Brain microvascular endothelial cell (primary cell): ENCODE data around the gene CFAP77.
A peak's percentile ranks its signal among the peaks of the same experiment; 100 is the strongest.

ENCODE experiments used
- DNase-seq: peaks from one replicate; pipeline ENCODE4 v3.0.0-alpha.2; 2020
- H3K27ac ChIP-seq: fragments of 250-450 bp; sonication (Bioruptor Pico); 2 replicates; pipeline ENCODE4 v1.5.1; 2020; ENCODE audit warnings: mild to moderate bottlenecking, moderate library complexity
- H3K27me3 ChIP-seq: fragments of 250-450 bp; sonication (Bioruptor Pico); replicated peaks from 2 replicates; pipeline ENCODE4 v1.5.1; 2020; ENCODE audit warnings: mild to moderate bottlenecking
- H3K36me3 ChIP-seq: fragments of 250-450 bp; sonication (Bioruptor Pico); replicated peaks from 2 replicates; pipeline ENCODE4 v1.5.1; 2020; ENCODE audit warnings: mild to moderate bottlenecking
- H3K4me3 ChIP-seq: 2 replicates; pipeline ENCODE4 v1.5.1; 2011; ENCODE audit warnings: low read depth, mild to moderate bottlenecking, control low read depth, low read length, moderate library complexity
- CTCF ChIP-seq: IDR thresholded peaks from 2 replicates; pipeline ENCODE4 v1.5.1; 2011; ENCODE audit warnings: low read depth, mild to moderate bottlenecking, moderate library complexity, low read length, control low read depth, inconsistent platforms; ENCODE audit errors: missing control alignments
- in situ Hi-C: cut with HindIII; loops from 2 replicates; pipeline ENCODE4 v1.10.0; 2017; ENCODE audit warnings: low sequenced_read_pairs, low pct_ligation_motif_present

CFAP77 gene

GRCh38 chr9:132547436-132547835 is 137.4 kb downstream of the CFAP77 start:
- Histone ChIP-seq H3K27me3 (no peaks in the 10 kb centered on the region), H3K27ac (no peak overlapping the region), H3K4me3 (no peak overlapping the region), H3K36me3 (no peaks in the 10 kb centered on the region)
- no peak for TF ChIP-seq CTCF
- in situ Hi-C loops, result no loop called here
- DNase-seq, result no peak

GRCh38 chr9:132547976-132548730 is 138.1 kb downstream of the CFAP77 start:
- TF ChIP-seq CTCF, result no peak
- H3K27ac ChIP-seq, result no peak overlapping the region
- in situ Hi-C loops, result no loop called here
- peak; percentile 11 for DNase-seq
- no peaks in the 10 kb centered on the region for H3K27me3 ChIP-seq
- H3K36me3 ChIP-seq, result no peaks in the 10 kb centered on the region
- H3K4me3 ChIP-seq, result no peak overlapping the region

- H3K36me3 ChIP-seq, result no peaks in the 10 kb centered on the region
- no peak for TF ChIP-seq CTCF
- H3K27me3 ChIP-seq, result no peaks in the 10 kb centered on the region
- in situ Hi-C loops, result no loop called here
- DNase-seq, result peak; percentile 27
- no peak overlapping the region for H3K4me3 ChIP-seq
- no peak overlapping the region for H3K27ac ChIP-seq
Observed at GRCh38 chr9:132548751-132549640, 139.0 kb downstream of the CFAP77 start.

GRCh38 chr9:132551556-132551955 is 141.5 kb downstream of the CFAP77 start:
- DNase-seq, result no peak
- in situ Hi-C loops, result no loop called here
- no peak for TF ChIP-seq CTCF
- no peaks in the 10 kb centered on the region for H3K27me3 ChIP-seq
- no peak overlapping the region for H3K27ac ChIP-seq
- H3K36me3 ChIP-seq, result no peaks in the 10 kb centered on the region
- H3K4me3 ChIP-seq, result no peak overlapping the region

- Histone ChIP-seq H3K27ac (no peak overlapping the region), H3K4me3 (no peak overlapping the region), H3K27me3 (no peaks in the 10 kb centered on the region), H3K36me3 (no peaks in the 10 kb centered on the region)
- no peak for DNase-seq
- in situ Hi-C loops, result no loop called here
- no peak for TF ChIP-seq CTCF
Observed at GRCh38 chr9:132552041-132552440, 142.0 kb downstream of the CFAP77 start.
